NB4 (cell line): Measurements from ENCODE around the gene MINDY3.

Experiments used
- MAX ChIP-seq: IDR thresholded peaks from 2 replicates; pipeline ENCODE4 v1.6.1; 2011; ENCODE audit warnings: low read depth, low read length
- POLR2A ChIP-seq: IDR thresholded peaks from 2 replicates; pipeline ENCODE4 v1.6.1; 2011; ENCODE audit warnings: mild to moderate bottlenecking; ENCODE audit not compliant: insufficient read length; ENCODE audit errors: extremely low read depth
- TF ChIP-seq, protein P1 (sequence below): IDR thresholded peaks from one replicate; pipeline ENCODE4 v1.5.1; 2012; ENCODE audit warnings: low read depth, low read length

DNA sequence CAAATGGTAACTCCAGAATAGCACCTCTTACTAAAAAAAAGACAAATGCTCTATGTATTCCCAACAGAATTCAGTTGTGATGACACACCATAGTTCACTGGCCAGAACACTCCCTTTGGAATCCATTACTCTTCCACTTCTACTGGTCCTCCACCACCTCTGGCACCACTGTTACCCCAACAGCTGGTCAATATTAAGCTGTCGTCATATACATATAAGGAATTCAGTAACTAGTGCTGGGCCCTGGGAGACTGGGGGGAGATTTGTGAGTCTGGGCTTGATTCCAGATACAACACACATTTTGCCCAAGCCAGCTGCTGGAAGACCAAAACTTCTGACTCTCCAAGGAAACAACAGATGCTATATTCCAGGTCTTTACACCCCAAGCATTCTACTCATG is 114.6 kb downstream of the MINDY3 start:
- TF ChIP-seq, protein P1, sequence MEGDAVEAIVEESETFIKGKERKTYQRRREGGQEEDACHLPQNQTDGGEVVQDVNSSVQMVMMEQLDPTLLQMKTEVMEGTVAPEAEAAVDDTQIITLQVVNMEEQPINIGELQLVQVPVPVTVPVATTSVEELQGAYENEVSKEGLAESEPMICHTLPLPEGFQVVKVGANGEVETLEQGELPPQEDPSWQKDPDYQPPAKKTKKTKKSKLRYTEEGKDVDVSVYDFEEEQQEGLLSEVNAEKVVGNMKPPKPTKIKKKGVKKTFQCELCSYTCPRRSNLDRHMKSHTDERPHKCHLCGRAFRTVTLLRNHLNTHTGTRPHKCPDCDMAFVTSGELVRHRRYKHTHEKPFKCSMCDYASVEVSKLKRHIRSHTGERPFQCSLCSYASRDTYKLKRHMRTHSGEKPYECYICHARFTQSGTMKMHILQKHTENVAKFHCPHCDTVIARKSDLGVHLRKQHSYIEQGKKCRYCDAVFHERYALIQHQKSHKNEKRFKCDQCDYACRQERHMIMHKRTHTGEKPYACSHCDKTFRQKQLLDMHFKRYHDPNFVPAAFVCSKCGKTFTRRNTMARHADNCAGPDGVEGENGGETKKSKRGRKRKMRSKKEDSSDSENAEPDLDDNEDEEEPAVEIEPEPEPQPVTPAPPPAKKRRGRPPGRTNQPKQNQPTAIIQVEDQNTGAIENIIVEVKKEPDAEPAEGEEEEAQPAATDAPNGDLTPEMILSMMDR, result no peak
- TF ChIP-seq POLR2A (no peak), MAX (no peak)
